ENCODE results near the gene UBE2R2. TPM values are rescaled to one million over a fixed set of nuclear protein-coding genes. Genes with fewer than 3 reads are reported as not detected.

The UBE2R2 gene
- total and polyA plus RNA-seq, 2 of the 8 experiments (the other 6 are each of a cell fraction or from before 2014, with no cell fraction given) = 19.4 to 42.1 TPM

DNA sequence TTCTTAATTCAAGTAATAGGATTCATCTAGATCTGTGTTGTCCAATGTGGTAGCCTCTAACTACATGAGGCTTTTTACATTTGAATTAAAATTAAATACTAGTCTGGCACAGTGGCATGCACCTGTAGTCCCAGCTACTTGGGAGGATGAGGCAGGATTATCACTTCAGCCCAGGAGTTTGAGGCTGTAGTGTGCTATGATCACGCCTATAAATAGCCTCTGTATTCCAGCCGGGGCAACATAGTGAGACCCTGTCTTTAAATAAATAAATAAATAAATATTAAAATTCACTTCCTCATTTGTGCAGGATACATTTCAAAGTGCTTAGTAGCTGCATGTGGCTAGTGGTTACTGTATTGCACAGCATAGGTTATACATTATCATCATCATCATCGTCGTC lies 91.8 kb downstream of the UBE2R2 start:
- Histone ChIP-seq H3K4me1 (replicated peaks in 1 of 4; ENCODE audit: control insufficient read depth in 3 of 4, insufficient read depth in 4 of 4, low read length in 3 of 4) (peaks cover 0 to 4% (median 2%) of the 10 kb centered on the region in 4 experiments; a peak in 2 of 7 replicates), H4K8ac (ENCODE audit: extremely low read depth, insufficient read depth, low read length) (no peak overlapping the region), H4K20me1 (replicated peaks in 1 of 2; ENCODE audit: control insufficient read depth in 1 of 2, insufficient read depth in 2 of 2, low read length in 2 of 2) (peaks cover 0 to 2% of the 10 kb centered on the region in 2 experiments), H3K79me1 (ENCODE audit: low read depth, low read length) (peaks cover 3% of the 10 kb centered on the region), H3K27me3 (replicated peaks in 1 of 4; ENCODE audit: control insufficient read depth in 3 of 4, extremely low read depth in 1 of 4, insufficient read depth in 3 of 4, low read length in 3 of 4) (no peaks in the 10 kb centered on the region), H3K27ac (ENCODE audit: low read depth, low read length) (no peak overlapping the region), H3K9ac (replicated peaks in 1 of 4; ENCODE audit: extremely low read depth in 1 of 4, low read depth in 3 of 4, low read length in 3 of 4) (no peak overlapping the region), H3K18ac (ENCODE audit: extremely low read depth, low read length) (no peak overlapping the region), H3K9me3 (ENCODE audit: insufficient read depth in 2 of 2, low read depth in 1 of 2, low read length in 1 of 2) (no peaks in the 10 kb centered on the region), H3K56ac (replicated peaks; ENCODE audit: insufficient read length, low read depth, low read length) (no peak overlapping the region), H2BK15ac (ENCODE audit: low read length) (no peak overlapping the region), H2BK20ac (ENCODE audit: low read length) (no peak overlapping the region), H3K36me3 (ENCODE audit: control insufficient read depth in 2 of 4, insufficient read depth in 4 of 4, low read length in 3 of 4) (peaks cover 0 to 14% (median 2%) of the 10 kb centered on the region in 4 experiments; a peak in 3 of 8 replicates), H2BK12ac (ENCODE audit: low read depth, low read length) (no peak overlapping the region), H3K14ac (ENCODE audit: insufficient read length) (no peak overlapping the region), H4K5ac (ENCODE audit: insufficient read length, low read depth, low read length) (no peak overlapping the region), H3K4ac (replicated peaks; ENCODE audit: insufficient read length, low read depth, low read length) (no peak overlapping the region), H2BK5ac (ENCODE audit: low read depth, low read length) (no peak overlapping the region), H3K23ac (ENCODE audit: insufficient read length) (no peak overlapping the region), H4K91ac (replicated peaks; ENCODE audit: insufficient read length, low read length) (no peak overlapping the region), H3K4me2 (ENCODE audit: insufficient read depth in 1 of 2, low read depth in 2 of 2, low read length in 2 of 2) (no peak overlapping the region), H2BK120ac (replicated peaks; ENCODE audit: low read depth, low read length) (no peak overlapping the region), H3K23me2 (ENCODE audit: low read depth, low read length) (no peaks in the 10 kb centered on the region), H2AFZ (ENCODE audit: low read length) (no peak overlapping the region), H3K79me2 (ENCODE audit: control insufficient read depth in 1 of 2, insufficient read depth in 2 of 2, low read length in 2 of 2) (peaks cover 0 to 44% of the 10 kb centered on the region in 2 experiments; a peak in 2 of 4 replicates), H2AK5ac (ENCODE audit: low read depth, low read length) (no peak overlapping the region), H3K4me3 (ENCODE audit: extremely low read depth in 1 of 4, insufficient read depth in 2 of 4, low read depth in 3 of 4, low read length in 4 of 4) (no peak overlapping the region)
- no peak for FAIRE-seq
- no peak for DNase-seq (ENCODE audit: low read depth in 1 of 2, low spot score in 2 of 2)
- 89% methylated on average over 4 of the region's 4 CpGs; no CpG with 5 or more reads in 1 of the 2 experiments for WGBS, 2 experiments (ENCODE audit: extremely low coverage in 1 of 2, insufficient coverage in 1 of 2, insufficient read length in 1 of 2, insufficient replicate concordance in 2 of 2, low coverage in 1 of 2, low lambda C conversion rate in 2 of 2, missing lambda C conversion rate in 1 of 2)
- CTCF ChIA-PET (ENCODE audit: partially characterized antibody) = interaction anchor here (1.5 kb wide), 1 partner anchor 344 kb away, joined by 4 read pairs; no protein-coding TSS in a partner anchor
- POLR2A ChIA-PET (ENCODE audit: partially characterized antibody) = no interaction called here
- TF ChIP-seq SIX5 (IDR thresholded peaks at IDR 0.05; ENCODE audit: low read depth, low read length) (no peak), ASH2L (IDR thresholded peaks at IDR 0.05; ENCODE audit: low read length) (no peak), RBBP5 (IDR thresholded peaks at IDR 0.05; ENCODE audit: borderline replicate concordance, low read depth, low read length) (no peak), TCF12 (IDR thresholded peaks at IDR 0.05; ENCODE audit: low read depth, low read length) (no peak), JUND (IDR thresholded peaks at IDR 0.05; ENCODE audit: low read length) (no peak), RAD21 (IDR thresholded peaks at IDR 0.05 in 1 of 2, conservative IDR thresholded peaks at IDR 0.05 in 1 of 2; ENCODE audit: low read depth in 2 of 2, low read length in 2 of 2) (no peak), SP4 (IDR thresholded peaks at IDR 0.05; ENCODE audit: low read length) (no peak), BCL11A (IDR thresholded peaks at IDR 0.05; ENCODE audit: low read depth in 2 of 2, low read length in 2 of 2) (no peak), RXRA (IDR thresholded peaks at IDR 0.05; ENCODE audit: insufficient read depth, low read depth, low read length) (no peak), TAF7 (optimal IDR thresholded peaks at IDR 0.05; ENCODE audit: borderline replicate concordance, low read depth, low read length) (no peak), BACH1 (IDR thresholded peaks at IDR 0.05; ENCODE audit: low read length) (no peak), SRF (IDR thresholded peaks at IDR 0.05; ENCODE audit: low read depth, low read length) (no peak)
- TF ChIP-seq, protein P1, sequence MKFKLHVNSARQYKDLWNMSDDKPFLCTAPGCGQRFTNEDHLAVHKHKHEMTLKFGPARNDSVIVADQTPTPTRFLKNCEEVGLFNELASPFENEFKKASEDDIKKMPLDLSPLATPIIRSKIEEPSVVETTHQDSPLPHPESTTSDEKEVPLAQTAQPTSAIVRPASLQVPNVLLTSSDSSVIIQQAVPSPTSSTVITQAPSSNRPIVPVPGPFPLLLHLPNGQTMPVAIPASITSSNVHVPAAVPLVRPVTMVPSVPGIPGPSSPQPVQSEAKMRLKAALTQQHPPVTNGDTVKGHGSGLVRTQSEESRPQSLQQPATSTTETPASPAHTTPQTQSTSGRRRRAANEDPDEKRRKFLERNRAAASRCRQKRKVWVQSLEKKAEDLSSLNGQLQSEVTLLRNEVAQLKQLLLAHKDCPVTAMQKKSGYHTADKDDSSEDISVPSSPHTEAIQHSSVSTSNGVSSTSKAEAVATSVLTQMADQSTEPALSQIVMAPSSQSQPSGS (IDR thresholded peaks at IDR 0.05; ENCODE audit: low read length) = no peak
